ENCODE measurements around the gene NUP35.

DNA sequence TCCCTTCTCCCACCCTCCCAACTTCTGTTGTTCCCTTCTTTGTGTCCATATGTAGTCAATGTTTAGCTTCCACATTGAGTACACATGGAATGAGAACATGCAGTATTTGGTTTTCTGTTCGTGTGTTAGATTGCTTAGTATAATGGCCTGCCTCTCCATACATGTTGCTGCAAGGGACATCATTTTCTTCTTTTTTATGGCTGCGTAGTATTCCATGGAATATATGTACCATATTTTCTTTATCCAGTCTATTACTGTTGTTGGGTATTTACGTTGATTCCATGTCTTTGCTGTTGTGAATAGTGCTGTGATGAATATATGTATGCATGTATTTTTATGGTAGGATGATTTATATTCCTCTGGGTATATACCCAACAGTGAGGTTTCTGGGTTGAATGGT is 42.0 kb downstream of the NUP35 start:
- TF ChIP-seq CEBPB (IDR thresholded peaks at IDR 0.05; ENCODE audit: low read depth, low read length) (no peak), POLR2A (IDR thresholded peaks at IDR 0.05; ENCODE audit: low read depth, low read length) (no peak)
- TF ChIP-seq, protein P1, sequence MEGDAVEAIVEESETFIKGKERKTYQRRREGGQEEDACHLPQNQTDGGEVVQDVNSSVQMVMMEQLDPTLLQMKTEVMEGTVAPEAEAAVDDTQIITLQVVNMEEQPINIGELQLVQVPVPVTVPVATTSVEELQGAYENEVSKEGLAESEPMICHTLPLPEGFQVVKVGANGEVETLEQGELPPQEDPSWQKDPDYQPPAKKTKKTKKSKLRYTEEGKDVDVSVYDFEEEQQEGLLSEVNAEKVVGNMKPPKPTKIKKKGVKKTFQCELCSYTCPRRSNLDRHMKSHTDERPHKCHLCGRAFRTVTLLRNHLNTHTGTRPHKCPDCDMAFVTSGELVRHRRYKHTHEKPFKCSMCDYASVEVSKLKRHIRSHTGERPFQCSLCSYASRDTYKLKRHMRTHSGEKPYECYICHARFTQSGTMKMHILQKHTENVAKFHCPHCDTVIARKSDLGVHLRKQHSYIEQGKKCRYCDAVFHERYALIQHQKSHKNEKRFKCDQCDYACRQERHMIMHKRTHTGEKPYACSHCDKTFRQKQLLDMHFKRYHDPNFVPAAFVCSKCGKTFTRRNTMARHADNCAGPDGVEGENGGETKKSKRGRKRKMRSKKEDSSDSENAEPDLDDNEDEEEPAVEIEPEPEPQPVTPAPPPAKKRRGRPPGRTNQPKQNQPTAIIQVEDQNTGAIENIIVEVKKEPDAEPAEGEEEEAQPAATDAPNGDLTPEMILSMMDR (conservative IDR thresholded peaks at IDR 0.05; ENCODE audit: low read depth, low read length), result no peak
